ENCODE measurements around the gene RUNX2. TPM values are rescaled to one million over a fixed set of nuclear protein-coding genes. Genes with fewer than 3 reads are reported as not detected.
A peak's percentile ranks its signal among the peaks of the same experiment; 100 is the strongest.

The RUNX2 gene
- total RNA-seq, 2 experiments from 2014 or later = 5.1 to 6.3 TPM

- peak overlapping the region; percentile 63 for H3K4me3 Mint-ChIP-seq
- H3K36me3 Mint-ChIP-seq = peaks cover 62% of the 10 kb centered on the region
Observed at GRCh38 chr6:45310118-45310788, 17.9 kb upstream of the RUNX2 start.

GRCh38 chr6:45314146-45314545 lies 14.0 kb upstream of the RUNX2 start:
- POLR2A ChIA-PET = interaction anchor here (0.7 kb wide), 1 partner anchor 225 kb away, joined by 3 read pairs; no protein-coding TSS in a partner anchor
- H3K4me3 Mint-ChIP-seq = no peak overlapping the region
- H3K36me3 Mint-ChIP-seq = peaks cover 47% of the 10 kb centered on the region

More at GRCh38 chr6:45310118-45310788, 17.9 kb upstream of the RUNX2 start:
- ATAC-seq (ENCODE audit: low read depth) (peak; percentile 92), DNase-seq (peak; percentile 60)
- Mint-ChIP-seq H3K27ac (peak overlapping the region; percentile 91), H3K4me1 (peaks cover 32% of the 10 kb centered on the region), H3K27me3 (no peaks in the 10 kb centered on the region), H3K9me3 (peaks cover 30% of the 10 kb centered on the region)
- POLR2A ChIA-PET = interaction anchor here (1.2 to 2.3 kb wide), 2 partner anchors 68 to 154 kb away, joined by 5 to 9 read pairs; partner anchors contain the start of gene SUPT3H

GRCh38 chr6:45320349-45320748 lies 7.8 kb upstream of the RUNX2 start:
- DNase-seq = no peak
- Mint-ChIP-seq H3K27ac (no peak overlapping the region), H3K9me3 (peaks cover 2% of the 10 kb centered on the region), H3K4me3 (no peak overlapping the region), H3K4me1 (peaks cover 31% of the 10 kb centered on the region), H3K36me3 (peaks cover 9% of the 10 kb centered on the region), H3K27me3 (no peaks in the 10 kb centered on the region)
- POLR2A ChIA-PET = no interaction called here
- ATAC-seq (ENCODE audit: low read depth) = no peak

More at GRCh38 chr6:45314146-45314545, 14.0 kb upstream of the RUNX2 start:
- ATAC-seq (ENCODE audit: low read depth) (no peak), DNase-seq (no peak)
- Mint-ChIP-seq H3K27me3 (no peaks in the 10 kb centered on the region), H3K4me1 (peaks cover 31% of the 10 kb centered on the region), H3K27ac (no peak overlapping the region), H3K9me3 (peaks cover 15% of the 10 kb centered on the region)

GRCh38 chr6:45323656-45324224 lies 4.4 kb upstream of the RUNX2 start:
- Mint-ChIP-seq H3K4me3 (peak overlapping the region; percentile 75), H3K9me3 (no peaks in the 10 kb centered on the region), H3K36me3 (peaks cover 1% of the 10 kb centered on the region), H3K4me1 (peaks cover 52% of the 10 kb centered on the region), H3K27ac (peak overlapping the region; percentile 82), H3K27me3 (no peaks in the 10 kb centered on the region)
- ATAC-seq (ENCODE audit: low read depth) (peak; percentile 48), DNase-seq (no peak)
- POLR2A ChIA-PET = interaction anchor here (0.9 kb wide), 1 partner anchor 54 kb away, joined by 4 read pairs; the partner anchor contains the start of gene SUPT3H

GRCh38 chr6:45326698-45327417 lies 1.3 kb upstream of the RUNX2 start:
- POLR2A ChIA-PET = no interaction called here
- ATAC-seq (ENCODE audit: low read depth) (no peak), DNase-seq (no peak)
- no peaks in the 10 kb centered on the region for H3K9me3 Mint-ChIP-seq
- no peak overlapping the region for H3K27ac Mint-ChIP-seq
- peaks cover 3% of the 10 kb centered on the region for H3K36me3 Mint-ChIP-seq
- H3K4me3 Mint-ChIP-seq = peak overlapping the region; percentile 84
- no peaks in the 10 kb centered on the region for H3K27me3 Mint-ChIP-seq
- H3K4me1 Mint-ChIP-seq = peaks cover 58% of the 10 kb centered on the region

- Mint-ChIP-seq H3K27me3 (no peaks in the 10 kb centered on the region), H3K27ac (peak overlapping the region; percentile 82), H3K4me3 (peak overlapping the region; percentile 84), H3K9me3 (no peaks in the 10 kb centered on the region), H3K36me3 (peaks cover 6% of the 10 kb centered on the region), H3K4me1 (peaks cover 47% of the 10 kb centered on the region)
- DNase-seq (no peak), ATAC-seq (ENCODE audit: low read depth) (peak; percentile 29)
- POLR2A ChIA-PET = interaction anchor here (1.2 to 2.1 kb wide), 2 partner anchors 49 to 666 kb away, joined by 3 to 13 read pairs; partner anchors contain the start of gene SUPT3H
Observed at GRCh38 chr6:45328523-45328922, 393 bp downstream of the RUNX2 start.

- Mint-ChIP-seq H3K4me3 (no peak overlapping the region), H3K27me3 (no peaks in the 10 kb centered on the region), H3K27ac (no peak overlapping the region), H3K9me3 (no peaks in the 10 kb centered on the region), H3K4me1 (no peaks in the 10 kb centered on the region), H3K36me3 (peaks cover 19% of the 10 kb centered on the region)
- ATAC-seq (ENCODE audit: low read depth) = no peak
- no peak for DNase-seq
- POLR2A ChIA-PET = interaction anchor here (0.7 kb wide), 1 partner anchor 22 kb away, joined by 3 read pairs; no protein-coding TSS in a partner anchor
Observed at GRCh38 chr6:45344900-45345299, 16.8 kb downstream of the RUNX2 start.

- ATAC-seq (ENCODE audit: low read depth) (no peak), DNase-seq (no peak)
- POLR2A ChIA-PET = no interaction called here
- no peaks in the 10 kb centered on the region for H3K9me3 Mint-ChIP-seq
- H3K36me3 Mint-ChIP-seq = peaks cover 12% of the 10 kb centered on the region
- H3K27ac Mint-ChIP-seq = no peak overlapping the region
- peaks cover 10% of the 10 kb centered on the region for H3K4me1 Mint-ChIP-seq
- H3K4me3 Mint-ChIP-seq = no peak overlapping the region
- H3K27me3 Mint-ChIP-seq = no peaks in the 10 kb centered on the region
Observed at GRCh38 chr6:45350186-45350710, 22.1 kb downstream of the RUNX2 start.

GRCh38 chr6:45351076-45351475 lies 22.9 kb downstream of the RUNX2 start:
- Mint-ChIP-seq H3K9me3 (no peaks in the 10 kb centered on the region), H3K36me3 (peaks cover 10% of the 10 kb centered on the region), H3K4me1 (peaks cover 10% of the 10 kb centered on the region), H3K27ac (no peak overlapping the region), H3K4me3 (peak overlapping the region; percentile 26), H3K27me3 (no peaks in the 10 kb centered on the region)
- POLR2A ChIA-PET = no interaction called here
- ATAC-seq (ENCODE audit: low read depth) (no peak), DNase-seq (no peak)

- no peak overlapping the region for H3K27ac Mint-ChIP-seq
- H3K9me3 Mint-ChIP-seq = no peaks in the 10 kb centered on the region
- ATAC-seq (ENCODE audit: low read depth) (no peak), DNase-seq (no peak)
- H3K4me3 Mint-ChIP-seq = peak overlapping the region; percentile 26
- H3K27me3 Mint-ChIP-seq = no peaks in the 10 kb centered on the region
- POLR2A ChIA-PET = no interaction called here
- H3K4me1 Mint-ChIP-seq = peaks cover 10% of the 10 kb centered on the region
- peaks cover 9% of the 10 kb centered on the region for H3K36me3 Mint-ChIP-seq
Observed at GRCh38 chr6:45351667-45352066, 23.5 kb downstream of the RUNX2 start.

GRCh38 chr6:45353654-45354053 lies 25.5 kb downstream of the RUNX2 start:
- H3K4me1 Mint-ChIP-seq = peaks cover 10% of the 10 kb centered on the region
- H3K36me3 Mint-ChIP-seq = peaks cover 7% of the 10 kb centered on the region
- DNase-seq (no peak), ATAC-seq (ENCODE audit: low read depth) (no peak)
- H3K9me3 Mint-ChIP-seq = no peaks in the 10 kb centered on the region
- H3K27ac Mint-ChIP-seq = no peak overlapping the region
- H3K27me3 Mint-ChIP-seq = no peaks in the 10 kb centered on the region
- H3K4me3 Mint-ChIP-seq = no peak overlapping the region
- POLR2A ChIA-PET = no interaction called here

GRCh38 chr6:45364466-45364865 lies 36.3 kb downstream of the RUNX2 start:
- no peak overlapping the region for H3K27ac Mint-ChIP-seq
- H3K27me3 Mint-ChIP-seq = no peaks in the 10 kb centered on the region
- ATAC-seq (ENCODE audit: low read depth) (no peak), DNase-seq (no peak)
- H3K9me3 Mint-ChIP-seq = no peaks in the 10 kb centered on the region
- POLR2A ChIA-PET = no interaction called here
- H3K4me1 Mint-ChIP-seq = peaks cover 3% of the 10 kb centered on the region
- H3K4me3 Mint-ChIP-seq = no peak overlapping the region
- peaks cover 7% of the 10 kb centered on the region for H3K36me3 Mint-ChIP-seq

- H3K9me3 Mint-ChIP-seq = no peaks in the 10 kb centered on the region
- ATAC-seq (ENCODE audit: low read depth) (no peak), DNase-seq (no peak)
- H3K27ac Mint-ChIP-seq = no peak overlapping the region
- no peak overlapping the region for H3K4me3 Mint-ChIP-seq
- peaks cover 12% of the 10 kb centered on the region for H3K36me3 Mint-ChIP-seq
- POLR2A ChIA-PET = no interaction called here
- no peaks in the 10 kb centered on the region for H3K27me3 Mint-ChIP-seq
- H3K4me1 Mint-ChIP-seq = peaks cover 4% of the 10 kb centered on the region
Observed at GRCh38 chr6:45365036-45365435, 36.9 kb downstream of the RUNX2 start.
